GM15510 (cell line): Measurements from ENCODE around the gene QPRT.

Experiments
- POLR2A ChIP-seq: IDR thresholded peaks from 3 replicates; pipeline ENCODE4 v1.6.1; 2011; ENCODE audit warnings: borderline replicate concordance; ENCODE audit not compliant: insufficient read length; ENCODE audit errors: extremely low read depth

QPRT gene

GRCh38 chr16:29702269-29702668 lies 23.3 kb downstream of the QPRT start:
- no peak for TF ChIP-seq POLR2A

GRCh38 chr16:29705030-29705429 lies 26.1 kb downstream of the QPRT start:
- no peak for TF ChIP-seq POLR2A

GRCh38 chr16:29708917-29709600 lies 30.1 kb downstream of the QPRT start:
- no peak for TF ChIP-seq POLR2A

GRCh38 chr16:29710227-29711219 lies 31.5 kb downstream of the QPRT start:
- no peak for TF ChIP-seq POLR2A

- no peak for TF ChIP-seq POLR2A
Measured at GRCh38 chr16:29712809-29713208, 33.8 kb downstream of the QPRT start.

- no peak for TF ChIP-seq POLR2A
Measured at GRCh38 chr16:29714396-29714795, 35.4 kb downstream of the QPRT start.

GRCh38 chr16:29714972-29715371 lies 36.0 kb downstream of the QPRT start:
- no peak for TF ChIP-seq POLR2A

GRCh38 chr16:29717113-29717512 lies 38.1 kb downstream of the QPRT start:
- no peak for TF ChIP-seq POLR2A

GRCh38 chr16:29719063-29719462 lies 40.1 kb downstream of the QPRT start:
- TF ChIP-seq POLR2A = no peak

GRCh38 chr16:29720703-29721102 lies 41.7 kb downstream of the QPRT start:
- TF ChIP-seq POLR2A = no peak

- no peak for TF ChIP-seq POLR2A
Measured at GRCh38 chr16:29726845-29727377, 47.9 kb downstream of the QPRT start.

GRCh38 chr16:29727452-29727851 lies 48.5 kb downstream of the QPRT start:
- TF ChIP-seq POLR2A = no peak

- no peak for TF ChIP-seq POLR2A
Measured at GRCh38 chr16:29729116-29729521, 50.1 kb downstream of the QPRT start.

- no peak for TF ChIP-seq POLR2A
Measured at GRCh38 chr16:29730649-29731048, 51.7 kb downstream of the QPRT start.

- TF ChIP-seq POLR2A = no peak
Measured at GRCh38 chr16:29734786-29735185, 55.8 kb downstream of the QPRT start.
